ENCODE measurements around the gene POLR2J.

DNA sequence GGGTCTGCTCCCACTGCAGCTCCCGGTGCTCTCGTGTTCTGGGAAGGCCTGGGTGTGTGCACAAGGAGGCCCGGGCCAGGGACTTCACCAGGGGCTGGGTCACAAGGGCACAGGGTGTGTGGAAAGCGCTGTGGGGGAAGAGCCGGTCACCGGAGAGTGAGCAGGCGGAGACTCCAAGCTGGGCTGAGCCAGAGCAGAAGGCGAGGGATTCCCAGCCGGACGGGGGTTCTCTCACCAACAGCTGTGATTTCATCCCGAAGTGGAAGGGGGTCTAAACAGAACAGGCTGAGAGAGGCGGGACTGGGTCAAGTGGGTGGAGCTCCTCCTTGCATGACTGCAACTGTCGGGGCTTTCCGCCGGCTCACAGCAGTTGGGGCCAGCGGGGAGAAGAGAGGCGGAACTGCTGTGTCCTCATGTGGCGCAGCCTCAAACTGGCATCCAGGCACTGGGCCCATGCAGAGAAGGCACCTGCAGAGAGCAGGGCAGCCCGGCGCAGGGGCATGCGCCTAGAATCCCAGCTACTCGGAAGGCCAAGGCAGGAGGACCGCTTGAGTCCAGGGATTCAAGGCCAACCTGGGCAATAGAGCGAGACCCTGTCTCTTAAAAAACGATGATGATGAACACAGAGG is 53.0 kb downstream of the POLR2J start:
- TF ChIP-seq CTCF (IDR thresholded peaks at IDR 0.05) = no peak
- TF ChIP-seq POLR2A (IDR thresholded peaks at IDR 0.05) = no peak
